GM08714 (cell line): Measurements from ENCODE around the gene TTBK1.

Experiments used
- H3K4me3 ChIP-seq: fragments of 200-500 bp; sonication (Bioruptor generic); 2 replicates; pipeline ENCODE4 v1.5.1; 2014; ENCODE audit warnings: mild to moderate bottlenecking, low read length, inconsistent platforms
- ZNF274 ChIP-seq: IDR thresholded peaks from 2 replicates; pipeline ENCODE4 v1.6.1; 2012; ENCODE audit warnings: mild to moderate bottlenecking, low read depth, low read length

The TTBK1 gene

GRCh38 chr6:43257367-43258145, 14.3 kb downstream of the TTBK1 start:
- no peak overlapping the region for H3K4me3 ChIP-seq
- no peak for TF ChIP-seq ZNF274

GRCh38 chr6:43258180-43258579, 14.9 kb downstream of the TTBK1 start:
- no peak overlapping the region for H3K4me3 ChIP-seq
- no peak for TF ChIP-seq ZNF274

GRCh38 chr6:43258807-43259686, 15.8 kb downstream of the TTBK1 start:
- no peak for TF ChIP-seq ZNF274

GRCh38 chr6:43260791-43261190, 17.5 kb downstream of the TTBK1 start:
- no peak overlapping the region for H3K4me3 ChIP-seq
- no peak for TF ChIP-seq ZNF274

More at GRCh38 chr6:43258807-43259686, 15.8 kb downstream of the TTBK1 start:
- no peak overlapping the region for H3K4me3 ChIP-seq

- H3K4me3 ChIP-seq, result no peak overlapping the region
- TF ChIP-seq ZNF274, result no peak
These were observed 17.9 kb downstream of the TTBK1 start for GRCh38 chr6:43261198-43261597.

GRCh38 chr6:43262000-43262779, 18.9 kb downstream of the TTBK1 start:
- TF ChIP-seq ZNF274, result no peak
- no peak overlapping the region for H3K4me3 ChIP-seq

GRCh38 chr6:43262780-43263313, 19.6 kb downstream of the TTBK1 start:
- no peak overlapping the region for H3K4me3 ChIP-seq
- TF ChIP-seq ZNF274, result no peak

GRCh38 chr6:43263314-43264178, 20.3 kb downstream of the TTBK1 start:
- TF ChIP-seq ZNF274, result no peak

GRCh38 chr6:43264599-43265145, 21.4 kb downstream of the TTBK1 start:
- TF ChIP-seq ZNF274, result no peak
- H3K4me3 ChIP-seq, result no peak overlapping the region

More at GRCh38 chr6:43263314-43264178, 20.3 kb downstream of the TTBK1 start:
- H3K4me3 ChIP-seq, result no peak overlapping the region

GRCh38 chr6:43265564-43265963, 22.3 kb downstream of the TTBK1 start:
- no peak overlapping the region for H3K4me3 ChIP-seq
- TF ChIP-seq ZNF274, result no peak

GRCh38 chr6:43267619-43268354, 24.5 kb downstream of the TTBK1 start:
- TF ChIP-seq ZNF274, result no peak
- H3K4me3 ChIP-seq, result no peak overlapping the region

- no peak overlapping the region for H3K4me3 ChIP-seq
- TF ChIP-seq ZNF274, result no peak
These were observed 25.0 kb downstream of the TTBK1 start for GRCh38 chr6:43268355-43268700.
